IMR-90 (cell line): ENCODE data around the gene RBM10. TPM values are rescaled to one million over a fixed set of nuclear protein-coding genes. Genes with fewer than 3 reads are reported as not detected.

ENCODE experiments used
- ATAC-seq: fragments of 200-7000 bp; cut with Tn5 transposase; 2 replicates; pipeline ENCODE4 v1.9.1; 2020; ENCODE audit warnings: low read depth, mild to moderate bottlenecking, moderate library complexity
- BruUV-seq: library from RNA; stranded (reverse); fragments of 400-500 nt; replicated peaks from 2 replicates; lab custom pipeline; 2021; lab: Mats Ljungman, UMichigan
- CTCF ChIA-PET: fragments of 300-600 bp; formaldehyde crosslinking; extraction: SDS; loops from one replicate; lab custom pipeline; 2021; ENCODE audit warnings: antibody characterized with exemption; lab: Yijun Ruan, JAX
- POLR2A ChIA-PET: fragments of 300-600 bp; sonication (Branson Sonifier 250); formaldehyde crosslinking; loops from one replicate; lab custom pipeline; 2022; ENCODE audit warnings: antibody characterized with exemption; ENCODE audit not compliant: unreplicated experiment; lab: Charles Lee
- DNase-seq: peaks from one replicate; pipeline ENCODE4 v3.0.0; 2013
- H2AFZ ChIP-seq: replicated peaks from 2 replicates; pipeline ENCODE3; 2013; ENCODE audit warnings: low read length, mild to moderate bottlenecking; ENCODE audit not compliant: poor library complexity
- H2AK5ac ChIP-seq: 2 replicates; pipeline ENCODE4 v1.6.1; 2013; ENCODE audit warnings: low read depth, low read length, inconsistent platforms
- H2AK9ac ChIP-seq: replicated peaks from 2 replicates; pipeline ENCODE3; 2013; ENCODE audit warnings: mild to moderate bottlenecking, low read depth, low read length, moderate library complexity; ENCODE audit not compliant: poor library complexity
- H2BK120ac ChIP-seq: 2 replicates; pipeline ENCODE4 v1.6.1; 2013; ENCODE audit warnings: low read depth, low read length, inconsistent platforms
- H2BK15ac ChIP-seq: 3 replicates; pipeline ENCODE4 v1.6.1; 2013; ENCODE audit warnings: low read depth, low read length, inconsistent platforms
- H2BK20ac ChIP-seq: 2 replicates; pipeline ENCODE4 v1.6.1; 2013; ENCODE audit warnings: low read depth, mild to moderate bottlenecking, inconsistent platforms, low read length, moderate library complexity
- H2BK5ac ChIP-seq: 2 replicates; pipeline ENCODE4 v1.6.1; 2013; ENCODE audit warnings: mild to moderate bottlenecking, low read depth, low read length, inconsistent platforms; ENCODE audit not compliant: poor library complexity, severe bottlenecking
- H3K14ac ChIP-seq: replicated peaks from 2 replicates; pipeline ENCODE4 v1.6.1; 2013; ENCODE audit warnings: low read depth, low read length, inconsistent platforms
- H3K18ac ChIP-seq: 2 replicates; pipeline ENCODE4 v1.6.1; 2013; ENCODE audit warnings: low read depth, low read length, control low read depth
- H3K23ac ChIP-seq: 2 replicates; pipeline ENCODE4 v1.6.1; 2013; ENCODE audit warnings: low read depth, low read length, inconsistent platforms
- H3K27ac ChIP-seq: 2 replicates; pipeline ENCODE4 v1.5.1; 2013; ENCODE audit warnings: mild to moderate bottlenecking, control low read depth, low read length; ENCODE audit not compliant: insufficient read depth
- H3K27me3 ChIP-seq: 2 replicates; pipeline ENCODE4 v1.6.1; 2013; ENCODE audit warnings: low read length; ENCODE audit not compliant: control insufficient read depth, insufficient read depth
- H3K36me3 ChIP-seq: 2 replicates; pipeline ENCODE4 v1.6.1; 2013; ENCODE audit warnings: low read length, mixed read lengths; ENCODE audit not compliant: control insufficient read depth, insufficient read depth
- H3K4ac ChIP-seq: 2 replicates; pipeline ENCODE4 v1.6.1; 2013; ENCODE audit warnings: low read depth, low read length, inconsistent platforms
- H3K4me1 ChIP-seq: 2 replicates; pipeline ENCODE4 v1.6.1; 2013; ENCODE audit warnings: low read length, mixed read lengths; ENCODE audit not compliant: control insufficient read depth, insufficient read depth
- H3K4me2 ChIP-seq: 2 replicates; pipeline ENCODE4 v1.6.1; 2013; ENCODE audit warnings: low read depth, mild to moderate bottlenecking, control low read depth, low read length, moderate library complexity
- H3K4me3 ChIP-seq: 2 replicates; pipeline ENCODE4 v1.5.1; 2013; ENCODE audit warnings: low read depth, mild to moderate bottlenecking, control low read depth, low read length, moderate library complexity; ENCODE audit not compliant: insufficient read depth
- H3K56ac ChIP-seq: 2 replicates; pipeline ENCODE4 v1.6.1; 2013; ENCODE audit warnings: low read length, inconsistent platforms; ENCODE audit not compliant: insufficient read depth; ENCODE audit errors: extremely low read depth
- H3K79me1 ChIP-seq, 2 experiments: 2 replicates each; pipeline ENCODE4 v1.6.1; 2013; ENCODE audit warnings: low read length in 2 of 2, inconsistent platforms in 1 of 2, low read depth in 1 of 2
- H3K9ac ChIP-seq: 2 replicates; pipeline ENCODE4 v1.6.1; 2013; ENCODE audit warnings: low read depth, low read length, control low read depth
- H3K9me1 ChIP-seq: 2 replicates; pipeline ENCODE4 v1.6.1; 2013; ENCODE audit warnings: low read length, inconsistent platforms; ENCODE audit not compliant: insufficient read depth
- H3K9me3 ChIP-seq: 2 replicates; pipeline ENCODE4 v1.6.1; 2013; ENCODE audit warnings: low read length; ENCODE audit not compliant: control insufficient read depth, insufficient read depth
- H4K20me1 ChIP-seq: 2 replicates; pipeline ENCODE4 v1.6.1; 2013; ENCODE audit warnings: low read length, inconsistent platforms; ENCODE audit not compliant: insufficient read depth
- H4K5ac ChIP-seq: 2 replicates; pipeline ENCODE4 v1.6.1; 2013; ENCODE audit warnings: mild to moderate bottlenecking, low read depth, low read length, control low read depth
- H4K8ac ChIP-seq, 2 experiments: 2 replicates each; pipeline ENCODE4 v1.6.1; 2013; ENCODE audit warnings: low read depth in 2 of 2, low read length in 2 of 2, control low read depth in 1 of 2, inconsistent platforms in 1 of 2
- H4K91ac ChIP-seq: 2 replicates; pipeline ENCODE4 v1.6.1; 2013; ENCODE audit warnings: low read depth, low read length, inconsistent platforms; ENCODE audit not compliant: insufficient read depth
- BHLHE40 ChIP-seq: fragments of 150-350 bp; IDR thresholded peaks from 2 replicates; pipeline ENCODE4 v1.6.1; 2016; ENCODE audit warnings: mild to moderate bottlenecking, low read depth, low read length
- CHD1 ChIP-seq: IDR thresholded peaks from 2 replicates; pipeline ENCODE4 v1.6.1; 2012; ENCODE audit warnings: low read depth, low read length, improper control_type of control experiment
- FOS ChIP-seq: fragments of 150-350 bp; IDR thresholded peaks from 2 replicates; pipeline ENCODE4 v1.6.1; 2016; ENCODE audit warnings: low read depth, low read length
- MAZ ChIP-seq: IDR thresholded peaks from 2 replicates; pipeline ENCODE4 v1.6.1; 2012; ENCODE audit warnings: low read depth, mild to moderate bottlenecking, low read length, improper control_type of control experiment, moderate library complexity, borderline replicate concordance
- NFE2L2 ChIP-seq: fragments of 150-350 bp; IDR thresholded peaks from 2 replicates; pipeline ENCODE4 v1.6.1; 2016; ENCODE audit warnings: low read depth, mild to moderate bottlenecking, low read length
- RAD21 ChIP-seq: IDR thresholded peaks from 2 replicates; pipeline ENCODE4 v1.6.1; 2012; ENCODE audit warnings: low read length, improper control_type of control experiment
- RFX5 ChIP-seq: IDR thresholded peaks from 2 replicates; pipeline ENCODE4 v1.8.0; 2012; ENCODE audit warnings: low read depth, mild to moderate bottlenecking, low read length, moderate library complexity
- WGBS, 2 experiments: methylation state at CpG; one replicate each; pipeline versions ENCODE4 v1.1.5 to v1.1.7; 2013; ENCODE audit warnings: missing lambda C conversion rate in 2 of 2; ENCODE audit not compliant: insufficient read length in 1 of 2; ENCODE audit errors: extremely low coverage in 2 of 2; 5-methylcytosine and 5-hydroxymethylcytosine counted together
- dilution Hi-C: fragments of 300-500 bp; cut with HindIII; formaldehyde crosslinking; loops from one replicate; pipeline ENCODE4 v1.14.3; 2018; ENCODE audit warnings: low sequenced_read_pairs; ENCODE audit not compliant: unreplicated experiment
- in situ Hi-C: fragments of 300-500 bp; cut with MboI; formaldehyde crosslinking; loops from 3 replicates; pipeline ENCODE4 v1.14.3; 2019; ENCODE audit warnings: low sequenced_read_pairs, inconsistent platforms, mixed read lengths
- intact Hi-C: fragments of 100-400 bp; cut with micrococcal nuclease; formaldehyde crosslinking; loops from 2 replicates; pipeline ENCODE4 v1.10.0; 2022
- polyA plus RNA-seq, 3 experiments: library from polyadenylated mRNA; depleted of rRNA; stranded (reverse); fragments of >200 nt; gene quantifications; 2 replicates each; pipeline ENCODE4 v1.2.3, GENCODE V29; 2012; ENCODE audit warnings: low replicate concordance in 1 of 3
- total RNA-seq: library from RNA; depleted of rRNA; stranded (reverse); fragments of >200 nt; gene quantifications from 2 replicates; pipeline ENCODE4 v1.2.3, GENCODE V29; 2012
- TF ChIP-seq, protein P1 (sequence below): fragments of 150-350 bp; IDR thresholded peaks from 2 replicates; pipeline ENCODE4 v1.6.1; 2016; ENCODE audit warnings: low read depth, mild to moderate bottlenecking, low read length, moderate library complexity, borderline replicate concordance
- TF ChIP-seq, protein P2 (sequence below): fragments of 150-350 bp; IDR thresholded peaks from 2 replicates; pipeline ENCODE4 v1.6.1; 2017; ENCODE audit warnings: mild to moderate bottlenecking, antibody characterized with exemption, low read length, low read depth

RBM10 gene
- total and polyA plus RNA-seq, 2 of the 4 experiments (the other 2 are of a cell fraction): 33.4 to 36.0 TPM

DNA sequence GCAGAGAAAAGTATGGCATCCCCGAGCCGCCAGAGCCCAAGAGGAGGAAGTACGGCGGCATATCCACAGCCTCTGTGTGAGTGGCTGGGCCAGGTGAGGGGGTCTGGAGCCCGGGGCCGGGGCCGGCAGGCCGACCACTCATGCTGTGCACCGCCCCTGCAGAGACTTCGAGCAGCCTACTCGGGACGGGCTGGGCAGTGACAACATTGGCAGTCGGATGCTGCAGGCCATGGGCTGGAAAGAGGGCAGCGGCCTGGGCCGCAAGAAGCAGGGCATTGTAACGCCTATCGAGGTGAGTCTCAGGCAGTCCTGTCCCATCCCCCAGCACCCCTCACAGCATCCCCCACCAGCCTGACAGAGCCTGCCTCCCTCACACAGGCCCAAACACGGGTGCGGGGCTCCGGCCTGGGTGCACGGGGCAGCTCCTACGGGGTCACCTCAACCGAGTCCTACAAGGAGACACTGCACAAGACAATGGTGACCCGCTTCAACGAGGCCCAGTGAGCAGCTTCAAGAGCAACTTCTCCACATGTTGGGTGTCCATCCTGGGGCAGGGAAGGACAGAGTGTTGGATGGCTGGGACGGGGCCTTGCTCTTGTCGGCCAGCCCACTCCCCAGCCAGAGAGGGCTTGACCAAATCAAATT is 41.2 kb downstream of the RBM10 start:
- Histone ChIP-seq H2BK5ac (no peak overlapping the region), H4K91ac (no peak overlapping the region), H3K56ac (no peak overlapping the region), H3K18ac (no peak overlapping the region), H4K5ac (no peak overlapping the region), H3K36me3 (peaks cover 19% of the 10 kb centered on the region), H2BK15ac (no peak overlapping the region), H3K14ac (no peak overlapping the region), H3K9me3 (no peaks in the 10 kb centered on the region), H3K4me1 (no peaks in the 10 kb centered on the region), H3K27ac (no peak overlapping the region), H3K9me1 (no peaks in the 10 kb centered on the region), H3K4me3 (no peak overlapping the region), H4K20me1 (no peaks in the 10 kb centered on the region; the same call in 1 of the 2 replicates), H3K9ac (no peak overlapping the region), H4K8ac (no peak overlapping the region), H2AK9ac (no peak overlapping the region), H3K27me3 (peaks cover 2% of the 10 kb centered on the region; the same call in 1 of the 2 replicates), H3K4me2 (no peak overlapping the region), H3K4ac (no peak overlapping the region), H2AK5ac (no peak overlapping the region), H3K79me1 (peaks cover 2 to 3% of the 10 kb centered on the region in 2 experiments), H3K23ac (no peak overlapping the region), H2BK20ac (no peak overlapping the region), H2AFZ (no peak overlapping the region), H2BK120ac (no peak overlapping the region)
- ATAC-seq: no peak
- in situ Hi-C loops: no loop called here
- DNase-seq: no peak
- ChIA-PET CTCF (no interaction called here), POLR2A (no interaction called here)
- TF ChIP-seq, protein P1, sequence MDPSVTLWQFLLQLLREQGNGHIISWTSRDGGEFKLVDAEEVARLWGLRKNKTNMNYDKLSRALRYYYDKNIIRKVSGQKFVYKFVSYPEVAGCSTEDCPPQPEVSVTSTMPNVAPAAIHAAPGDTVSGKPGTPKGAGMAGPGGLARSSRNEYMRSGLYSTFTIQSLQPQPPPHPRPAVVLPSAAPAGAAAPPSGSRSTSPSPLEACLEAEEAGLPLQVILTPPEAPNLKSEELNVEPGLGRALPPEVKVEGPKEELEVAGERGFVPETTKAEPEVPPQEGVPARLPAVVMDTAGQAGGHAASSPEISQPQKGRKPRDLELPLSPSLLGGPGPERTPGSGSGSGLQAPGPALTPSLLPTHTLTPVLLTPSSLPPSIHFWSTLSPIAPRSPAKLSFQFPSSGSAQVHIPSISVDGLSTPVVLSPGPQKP: no peak
- TF ChIP-seq BHLHE40 (no peak), RAD21 (no peak), RFX5 (no peak), NFE2L2 (no peak), FOS (no peak), CHD1 (no peak), MAZ (no peak)
- TF ChIP-seq, protein P2, sequence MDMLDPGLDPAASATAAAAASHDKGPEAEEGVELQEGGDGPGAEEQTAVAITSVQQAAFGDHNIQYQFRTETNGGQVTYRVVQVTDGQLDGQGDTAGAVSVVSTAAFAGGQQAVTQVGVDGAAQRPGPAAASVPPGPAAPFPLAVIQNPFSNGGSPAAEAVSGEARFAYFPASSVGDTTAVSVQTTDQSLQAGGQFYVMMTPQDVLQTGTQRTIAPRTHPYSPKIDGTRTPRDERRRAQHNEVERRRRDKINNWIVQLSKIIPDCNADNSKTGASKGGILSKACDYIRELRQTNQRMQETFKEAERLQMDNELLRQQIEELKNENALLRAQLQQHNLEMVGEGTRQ: no peak
- 80% methylated on average over 5 of the region's 27 CpGs; no CpG with 5 or more reads in 1 of the 2 experiments for WGBS, 2 experiments
- BruUV-seq: no TSS peak
- dilution Hi-C loops: no loop called here
- intact Hi-C loops: no loop called here
